ENCODE measurements around the gene FKBP15. TPM values are rescaled to one million over a fixed set of nuclear protein-coding genes. Genes with fewer than 3 reads are reported as not detected.

Gene FKBP15
- polyA plus RNA-seq, 1 donor (not counting 4 experiments of a cell fraction or from before 2014, with no cell fraction given), result 22.4 TPM

DNA sequence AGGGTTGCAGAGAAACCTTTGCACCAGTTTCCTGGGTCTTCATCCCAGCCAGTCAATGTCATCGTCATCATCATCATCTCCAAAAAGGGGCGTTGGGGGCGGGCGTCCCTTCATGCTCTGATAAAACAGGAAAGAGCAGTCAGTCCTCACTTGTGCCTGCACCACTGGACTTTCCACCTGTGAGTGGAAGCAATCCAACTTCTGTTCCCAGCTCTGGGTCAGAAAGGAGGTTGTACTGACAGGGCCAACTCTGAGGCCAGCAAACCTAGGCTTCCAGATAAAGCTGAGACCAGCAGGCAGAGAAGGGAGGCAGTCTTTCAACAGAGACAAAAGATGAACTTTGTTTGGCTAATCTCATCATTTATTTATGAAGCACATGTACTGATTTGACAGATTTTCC, 55.0 kb downstream of the FKBP15 start:
- no peaks in the 10 kb centered on the region for H4K20me1 ChIP-seq (ENCODE audit: control insufficient read depth, extremely low read depth, insufficient read depth, low read length)
- no peak overlapping the region for H2AFZ ChIP-seq (ENCODE audit: control insufficient read depth, low read length)
- H3K4me3 ChIP-seq (ENCODE audit: control insufficient read depth in 2 of 3, extremely low read depth in 1 of 3, insufficient read depth in 2 of 3, low read depth in 1 of 3, low read length in 3 of 3), result no peak overlapping the region
- H3K4me2 ChIP-seq (ENCODE audit: control insufficient read depth, extremely low read depth, insufficient read depth, low read depth, low read length), result no peak overlapping the region
- no peaks in the 10 kb centered on the region for H3K4me1 ChIP-seq (ENCODE audit: control insufficient read depth, extremely low read depth, insufficient read depth, low read length)
- no peak for DNase-seq (ENCODE audit: low read depth, low spot score)
- no peaks in the 10 kb centered on the region for H3K9me3 ChIP-seq (ENCODE audit: control insufficient read depth, low read depth, low read length)
- FAIRE-seq, result peak; percentile 17
- H3K9ac ChIP-seq (ENCODE audit: control insufficient read depth, extremely low read depth, insufficient read depth, low read length), result no peak overlapping the region
- H3K79me2 ChIP-seq (ENCODE audit: control insufficient read depth, insufficient read depth, low read length), result peaks cover 5% of the 10 kb centered on the region
- no peaks in the 10 kb centered on the region for H3K9me1 ChIP-seq (ENCODE audit: control insufficient read depth, extremely low read depth, insufficient read depth, low read length)
- no peaks in the 10 kb centered on the region for H3K27me3 ChIP-seq (ENCODE audit: control insufficient read depth, extremely low read depth, insufficient read depth, low read length)
- no peak overlapping the region for H3K27ac ChIP-seq (ENCODE audit: control insufficient read depth, insufficient read depth, low read length)
- H3K36me3 ChIP-seq (ENCODE audit: control insufficient read depth in 2 of 2, extremely low read depth in 1 of 2, insufficient read depth in 2 of 2, low read length in 2 of 2), result peaks cover 56 to 63% of the 10 kb centered on the region in 2 experiments
- dilution Hi-C loops (cut with MboI; ENCODE audit: extremely low pct_ligation_motif_present, low sequenced_read_pairs), result no loop called here
- TF ChIP-seq EZH2 (IDR thresholded peaks at IDR 0.05; ENCODE audit: low read length), result no peak
- TF ChIP-seq, protein P1, sequence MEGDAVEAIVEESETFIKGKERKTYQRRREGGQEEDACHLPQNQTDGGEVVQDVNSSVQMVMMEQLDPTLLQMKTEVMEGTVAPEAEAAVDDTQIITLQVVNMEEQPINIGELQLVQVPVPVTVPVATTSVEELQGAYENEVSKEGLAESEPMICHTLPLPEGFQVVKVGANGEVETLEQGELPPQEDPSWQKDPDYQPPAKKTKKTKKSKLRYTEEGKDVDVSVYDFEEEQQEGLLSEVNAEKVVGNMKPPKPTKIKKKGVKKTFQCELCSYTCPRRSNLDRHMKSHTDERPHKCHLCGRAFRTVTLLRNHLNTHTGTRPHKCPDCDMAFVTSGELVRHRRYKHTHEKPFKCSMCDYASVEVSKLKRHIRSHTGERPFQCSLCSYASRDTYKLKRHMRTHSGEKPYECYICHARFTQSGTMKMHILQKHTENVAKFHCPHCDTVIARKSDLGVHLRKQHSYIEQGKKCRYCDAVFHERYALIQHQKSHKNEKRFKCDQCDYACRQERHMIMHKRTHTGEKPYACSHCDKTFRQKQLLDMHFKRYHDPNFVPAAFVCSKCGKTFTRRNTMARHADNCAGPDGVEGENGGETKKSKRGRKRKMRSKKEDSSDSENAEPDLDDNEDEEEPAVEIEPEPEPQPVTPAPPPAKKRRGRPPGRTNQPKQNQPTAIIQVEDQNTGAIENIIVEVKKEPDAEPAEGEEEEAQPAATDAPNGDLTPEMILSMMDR (optimal IDR thresholded peaks at IDR 0.05 in 1 of 3, IDR thresholded peaks at IDR 0.05 in 1 of 3, conservative IDR thresholded peaks at IDR 0.05 in 1 of 3; ENCODE audit: extremely low read depth in 1 of 3, insufficient read depth in 2 of 3, low read length in 3 of 3), result no peak

DNA sequence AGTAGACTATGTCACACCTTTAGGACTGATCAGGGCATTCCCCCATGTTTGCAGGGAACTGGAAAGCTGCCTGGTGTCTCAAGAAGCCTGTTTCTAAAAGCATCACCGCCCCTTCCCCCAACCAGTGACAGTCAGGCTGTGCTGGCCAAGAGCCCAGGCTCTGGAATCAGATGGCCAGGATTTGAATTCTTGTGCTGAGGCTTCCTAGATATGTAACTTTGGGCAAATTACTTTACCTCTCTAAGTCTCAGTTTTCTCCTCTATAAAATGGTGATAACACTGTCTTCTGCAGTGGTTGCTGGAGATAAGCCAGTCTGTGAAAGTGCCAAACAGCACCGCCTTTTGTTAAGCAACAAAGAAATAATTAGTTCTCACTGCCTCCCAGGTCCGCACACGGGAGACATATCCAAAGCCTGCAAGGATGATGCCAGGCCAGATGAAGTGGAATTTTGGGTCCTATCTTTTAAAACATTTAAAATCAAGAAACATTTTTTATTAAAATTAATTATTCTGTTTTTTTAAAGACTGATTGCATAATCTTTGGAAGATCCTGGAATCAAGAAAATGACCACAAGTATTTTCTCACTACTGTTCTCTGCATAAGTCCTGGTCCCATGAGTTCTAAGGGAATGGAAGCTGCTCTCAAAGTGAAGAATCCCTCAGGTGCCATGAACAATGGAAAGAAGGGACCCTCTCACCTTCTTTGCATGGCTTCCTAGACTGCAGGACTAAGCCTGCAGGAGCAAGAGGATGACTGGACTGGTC, 56.4 kb downstream of the FKBP15 start:
- no peak for TF ChIP-seq EZH2 (IDR thresholded peaks at IDR 0.05; ENCODE audit: low read length)
- TF ChIP-seq, protein P1 (optimal IDR thresholded peaks at IDR 0.05 in 1 of 3, IDR thresholded peaks at IDR 0.05 in 1 of 3, conservative IDR thresholded peaks at IDR 0.05 in 1 of 3; ENCODE audit: extremely low read depth in 1 of 3, insufficient read depth in 2 of 3, low read length in 3 of 3), result no peak
- Histone ChIP-seq H3K9me1 (ENCODE audit: control insufficient read depth, extremely low read depth, insufficient read depth, low read length) (no peaks in the 10 kb centered on the region), H3K79me2 (ENCODE audit: control insufficient read depth, insufficient read depth, low read length) (peaks cover 5% of the 10 kb centered on the region), H3K4me3 (ENCODE audit: control insufficient read depth in 2 of 3, extremely low read depth in 1 of 3, insufficient read depth in 2 of 3, low read depth in 1 of 3, low read length in 3 of 3) (no peak overlapping the region), H4K20me1 (ENCODE audit: control insufficient read depth, extremely low read depth, insufficient read depth, low read length) (no peaks in the 10 kb centered on the region), H3K27ac (ENCODE audit: control insufficient read depth, insufficient read depth, low read length) (no peak overlapping the region), H3K4me2 (ENCODE audit: control insufficient read depth, extremely low read depth, insufficient read depth, low read depth, low read length) (no peak overlapping the region), H3K4me1 (ENCODE audit: control insufficient read depth, extremely low read depth, insufficient read depth, low read length) (peaks cover 4% of the 10 kb centered on the region), H3K9me3 (ENCODE audit: control insufficient read depth, low read depth, low read length) (no peaks in the 10 kb centered on the region), H2AFZ (ENCODE audit: control insufficient read depth, low read length) (no peak overlapping the region), H3K27me3 (ENCODE audit: control insufficient read depth, extremely low read depth, insufficient read depth, low read length) (no peaks in the 10 kb centered on the region), H3K36me3 (ENCODE audit: control insufficient read depth in 2 of 2, extremely low read depth in 1 of 2, insufficient read depth in 2 of 2, low read length in 2 of 2) (peaks cover 52 to 67% of the 10 kb centered on the region in 2 experiments), H3K9ac (ENCODE audit: control insufficient read depth, extremely low read depth, insufficient read depth, low read length) (no peak overlapping the region)
- DNase-seq (ENCODE audit: low read depth, low spot score) (no peak), FAIRE-seq (peak; percentile 5)
- dilution Hi-C loops (cut with MboI; ENCODE audit: extremely low pct_ligation_motif_present, low sequenced_read_pairs), result no loop called here
